ENCODE results near the gene RASGRF1.

The RASGRF1 gene

DNA sequence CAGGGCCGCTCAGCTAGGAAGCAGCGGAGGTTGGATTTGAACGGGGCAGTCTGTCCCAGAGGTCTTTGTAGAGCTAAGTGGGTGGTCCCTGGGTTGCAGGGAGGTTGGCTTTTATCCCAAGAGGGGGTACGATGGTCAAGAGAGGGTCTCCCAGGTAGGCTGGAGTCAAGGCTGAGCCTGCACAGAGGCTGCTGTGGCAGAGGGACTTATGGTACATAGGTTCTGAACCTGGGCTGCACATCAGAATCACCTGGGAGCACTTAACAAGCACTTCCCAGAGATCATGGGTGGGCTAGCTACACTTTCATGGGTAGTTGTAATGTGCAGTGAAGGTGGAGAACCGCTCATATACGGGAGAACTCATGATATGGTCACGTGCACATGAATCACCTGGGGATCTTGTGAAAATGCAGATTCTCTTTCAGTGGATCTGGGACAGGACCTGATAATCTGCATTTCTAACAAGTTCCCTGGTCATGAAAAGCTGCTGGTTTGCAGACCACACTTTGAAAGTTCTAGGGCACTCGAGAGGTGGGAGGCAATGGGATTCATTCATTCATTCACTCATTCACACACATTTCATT lies 2.9 kb upstream of the RASGRF1 start:
- no peak for DNase-seq

GRCh38 chr15:79092382-79092781 lies 1.8 kb upstream of the RASGRF1 start:
- no peak for DNase-seq

DNA sequence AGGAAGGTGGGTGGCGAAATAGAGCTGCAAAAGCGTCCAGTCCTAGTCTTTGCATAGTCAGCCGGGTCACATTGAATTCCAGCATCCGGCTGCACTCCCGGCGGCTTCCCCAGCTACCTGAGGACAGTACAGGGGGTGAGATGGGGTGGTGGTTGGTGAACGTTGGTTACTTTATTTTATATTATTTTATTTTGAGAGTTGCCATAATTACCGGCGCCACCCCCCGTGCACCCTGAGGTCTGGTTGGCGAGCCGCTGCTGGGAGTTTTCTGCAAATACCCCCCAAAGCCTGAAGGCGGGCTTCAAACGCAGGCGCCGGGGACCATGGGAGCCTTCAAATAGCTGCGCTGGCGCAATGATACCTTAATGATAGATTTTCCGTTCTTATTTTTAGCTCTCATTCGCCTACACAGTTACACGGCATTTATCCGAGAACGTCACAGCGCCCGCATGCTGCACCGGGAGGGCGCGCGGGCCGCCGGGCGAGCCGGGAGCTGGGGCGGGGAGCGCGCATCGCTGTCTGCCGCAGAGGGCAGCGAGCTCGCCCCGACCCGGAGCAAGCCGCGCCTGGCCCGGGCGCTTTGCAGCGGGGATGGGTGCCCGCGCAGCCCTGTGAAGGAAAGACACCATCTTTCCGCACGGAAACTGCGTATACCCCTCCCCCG lies 756 bp upstream of the RASGRF1 start:
- no peak for DNase-seq

GRCh38 chr15:79089890-79090486 lies 592 bp downstream of the RASGRF1 start:
- DNase-seq: no peak

- no peak for DNase-seq
Observed at GRCh38 chr15:79089331-79089889, 1.2 kb downstream of the RASGRF1 start.

GRCh38 chr15:79088426-79089205 lies 2.0 kb downstream of the RASGRF1 start:
- DNase-seq: no peak

GRCh38 chr15:79086814-79087213 lies 3.8 kb downstream of the RASGRF1 start:
- no peak for DNase-seq

- DNase-seq: no peak
Observed at GRCh38 chr15:79084308-79084968, 6.1 kb downstream of the RASGRF1 start.

DNA sequence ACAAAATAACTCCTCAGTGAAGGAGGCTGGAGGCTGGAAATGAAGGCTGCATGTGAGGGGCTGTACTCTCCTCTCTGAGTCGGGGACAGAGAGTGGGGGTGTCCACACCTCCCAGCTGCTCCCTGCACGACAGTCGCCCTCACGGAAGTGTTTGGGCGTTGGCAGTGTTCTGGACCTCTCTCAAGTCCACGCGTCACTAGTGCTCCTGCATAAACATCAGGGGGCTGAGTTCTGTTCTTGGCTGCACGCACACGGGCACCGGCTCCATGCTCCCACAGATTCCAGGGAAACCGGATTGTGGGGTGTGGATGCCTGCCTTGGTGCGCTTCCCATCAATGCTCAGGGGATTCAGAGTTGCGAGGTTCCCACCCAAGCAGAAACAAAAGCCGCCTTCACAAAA lies 7.4 kb downstream of the RASGRF1 start:
- DNase-seq: no peak

DNA sequence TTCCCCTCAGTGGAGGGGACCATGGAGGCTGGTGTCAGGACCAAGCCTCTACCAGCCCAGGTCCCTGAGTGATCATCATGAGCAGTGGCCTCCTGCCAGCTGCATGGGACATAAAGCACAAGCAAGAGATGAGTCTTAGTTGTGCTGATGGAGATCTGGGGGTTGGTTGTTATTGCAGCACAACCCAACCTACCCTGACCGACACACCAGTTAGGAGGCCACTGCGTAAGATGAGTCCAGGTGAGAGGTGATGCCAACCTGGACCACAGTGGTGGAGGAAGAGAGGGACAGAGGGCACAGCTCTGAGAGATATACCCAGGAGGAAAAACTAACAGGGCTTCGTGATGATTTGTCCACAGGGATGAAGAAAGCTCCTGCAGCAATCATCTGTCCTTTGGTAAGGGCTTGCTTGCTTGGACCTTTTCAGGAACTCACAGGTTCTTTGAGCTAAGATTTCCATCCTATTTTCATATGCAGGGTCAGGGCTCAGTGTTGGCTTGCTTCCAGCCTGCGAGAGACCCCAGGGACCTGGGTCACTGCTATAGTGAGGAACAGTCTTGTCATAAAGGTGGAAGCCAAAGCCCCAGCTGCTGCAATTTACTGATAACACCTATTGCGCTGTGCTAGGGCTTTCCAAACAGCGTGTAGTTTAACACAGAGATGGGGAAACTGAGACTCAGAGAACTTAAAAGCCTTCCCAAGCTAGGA lies 8.1 kb downstream of the RASGRF1 start:
- no peak for DNase-seq

DNA sequence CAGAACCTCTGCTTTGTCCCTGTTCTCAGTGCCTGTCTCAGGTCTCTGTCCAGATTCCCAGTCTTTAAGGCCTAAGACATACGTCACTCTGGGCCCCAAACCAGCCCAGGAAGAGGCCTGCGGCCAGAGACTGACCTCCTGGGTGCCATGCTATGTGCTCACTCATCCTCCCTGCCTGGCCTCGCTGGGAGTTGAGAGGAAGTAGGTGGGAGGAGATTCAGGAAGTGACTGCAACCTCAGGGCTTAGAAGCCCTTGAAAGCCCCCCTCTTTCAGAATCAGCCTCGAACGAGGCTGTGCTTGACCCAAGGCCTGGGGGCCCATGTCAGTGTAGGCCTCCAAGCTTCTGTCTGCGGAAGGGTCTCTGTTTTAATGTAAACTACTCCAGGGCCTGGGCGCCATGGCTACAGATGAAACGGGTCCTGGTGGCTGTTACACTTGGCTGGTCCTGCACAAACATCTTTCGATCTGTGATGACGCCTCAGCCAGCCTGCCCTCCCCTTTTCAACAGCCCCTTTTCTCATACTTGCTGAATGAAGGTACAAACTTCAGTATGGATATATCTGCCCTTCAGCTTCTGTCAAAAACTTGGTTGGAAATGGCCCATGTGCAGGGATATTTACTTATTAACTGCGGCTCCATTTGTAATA lies 11.7 kb downstream of the RASGRF1 start:
- no peak for DNase-seq

GRCh38 chr15:79078003-79078402 lies 12.6 kb downstream of the RASGRF1 start:
- no peak for DNase-seq

- no peak for DNase-seq
Observed at GRCh38 chr15:79076661-79077060, 13.9 kb downstream of the RASGRF1 start.

DNA sequence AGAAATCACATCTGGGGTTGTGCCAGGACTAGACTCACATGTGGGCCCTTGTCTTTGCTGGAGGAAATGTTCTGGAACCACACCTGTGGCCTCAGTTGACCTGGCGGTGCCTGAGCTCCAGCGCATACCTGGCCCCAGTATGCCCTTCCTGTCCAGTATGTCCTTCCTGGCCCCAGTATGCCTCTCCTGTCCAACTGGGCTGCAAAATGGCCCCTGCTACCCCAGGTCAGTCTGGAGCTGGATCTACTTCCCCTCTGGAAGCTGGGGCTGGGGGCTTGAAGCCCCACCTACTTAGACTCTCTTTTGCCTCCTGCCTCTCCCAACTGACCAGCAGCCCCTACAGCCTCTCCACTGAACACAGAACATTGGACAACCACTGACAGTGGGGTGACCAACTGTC lies 15.3 kb downstream of the RASGRF1 start:
- DNase-seq: no peak

DNA sequence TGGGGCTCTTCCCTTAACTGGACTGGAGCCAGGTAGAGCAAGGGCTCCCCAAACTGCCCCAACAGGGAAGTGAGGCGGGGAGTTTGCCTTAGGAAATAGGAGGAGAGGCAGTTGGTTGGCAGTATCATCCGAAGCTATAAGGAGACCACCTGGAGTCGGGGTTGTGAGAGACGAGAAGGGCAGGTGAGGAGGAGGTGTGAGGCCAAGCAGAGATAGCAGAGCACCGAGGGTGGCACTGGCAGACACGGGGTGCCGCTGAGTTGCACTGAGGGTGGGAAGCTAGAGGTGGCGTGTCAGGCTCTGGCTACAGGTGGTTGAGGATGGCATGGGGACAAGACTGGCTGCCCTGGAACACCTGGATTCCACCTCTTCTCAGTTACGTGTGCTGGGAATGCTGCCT lies 17.2 kb downstream of the RASGRF1 start:
- DNase-seq: no peak

DNA sequence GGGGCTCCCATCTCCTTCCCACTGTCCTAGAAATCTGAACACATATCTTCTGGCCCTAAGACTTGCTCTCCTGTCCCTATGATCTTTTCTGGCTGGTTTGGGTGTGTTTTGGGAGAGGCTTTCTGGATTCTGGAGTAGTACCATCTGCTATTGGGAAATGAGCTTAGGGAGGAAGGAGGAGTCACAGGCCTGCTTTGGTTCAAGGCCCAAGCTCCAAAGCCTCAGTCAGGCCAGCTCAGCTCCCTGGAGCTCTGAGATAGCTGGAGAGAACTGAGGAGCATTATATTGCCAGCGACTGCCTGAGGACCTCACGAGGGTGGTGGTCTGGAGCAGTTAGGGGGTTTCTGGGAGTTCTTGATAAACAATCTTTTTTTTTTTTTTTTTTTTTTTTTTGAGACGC lies 18.7 kb downstream of the RASGRF1 start:
- no peak for DNase-seq

DNA sequence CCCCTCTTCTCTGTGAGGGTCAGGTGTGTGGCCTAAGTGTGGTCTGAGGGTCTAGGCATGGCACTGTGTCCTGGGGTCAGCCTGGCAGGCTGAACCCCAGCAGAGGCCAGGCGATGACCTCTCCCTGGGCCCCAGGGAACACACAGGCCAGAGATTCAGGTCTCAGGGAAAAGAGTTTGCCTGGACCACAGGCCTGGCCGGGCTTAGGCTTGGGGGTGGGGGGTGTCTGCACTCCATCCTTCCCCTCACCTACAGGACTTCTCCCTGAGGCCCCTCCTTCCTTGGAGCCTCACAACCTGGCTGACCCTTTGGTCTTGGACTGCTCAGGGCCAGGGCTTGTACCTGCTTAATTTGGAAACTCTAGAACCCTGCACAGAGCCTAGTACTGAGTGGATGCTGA lies 21.8 kb downstream of the RASGRF1 start:
- no peak for DNase-seq

DNA sequence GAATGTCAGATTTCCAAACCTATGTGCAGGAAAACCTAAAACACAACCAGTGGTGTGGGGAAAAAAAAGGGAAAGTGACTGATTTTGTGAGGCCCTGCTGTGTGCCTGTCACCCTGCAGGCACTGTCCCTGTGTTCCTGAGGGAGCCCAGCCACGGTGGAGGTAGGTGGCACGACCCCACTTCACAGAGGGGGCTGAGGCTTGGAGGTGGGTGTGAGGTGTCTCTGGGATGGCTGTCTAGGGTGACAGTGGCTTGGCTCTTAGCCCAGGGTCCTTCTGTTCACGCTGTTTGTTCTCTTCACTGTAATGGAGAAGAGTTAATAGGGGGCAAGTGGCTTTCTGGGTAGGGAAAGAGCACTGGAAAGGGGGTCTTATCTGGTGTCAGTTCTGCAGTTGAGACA lies 22.6 kb downstream of the RASGRF1 start:
- DNase-seq: no peak

DNA sequence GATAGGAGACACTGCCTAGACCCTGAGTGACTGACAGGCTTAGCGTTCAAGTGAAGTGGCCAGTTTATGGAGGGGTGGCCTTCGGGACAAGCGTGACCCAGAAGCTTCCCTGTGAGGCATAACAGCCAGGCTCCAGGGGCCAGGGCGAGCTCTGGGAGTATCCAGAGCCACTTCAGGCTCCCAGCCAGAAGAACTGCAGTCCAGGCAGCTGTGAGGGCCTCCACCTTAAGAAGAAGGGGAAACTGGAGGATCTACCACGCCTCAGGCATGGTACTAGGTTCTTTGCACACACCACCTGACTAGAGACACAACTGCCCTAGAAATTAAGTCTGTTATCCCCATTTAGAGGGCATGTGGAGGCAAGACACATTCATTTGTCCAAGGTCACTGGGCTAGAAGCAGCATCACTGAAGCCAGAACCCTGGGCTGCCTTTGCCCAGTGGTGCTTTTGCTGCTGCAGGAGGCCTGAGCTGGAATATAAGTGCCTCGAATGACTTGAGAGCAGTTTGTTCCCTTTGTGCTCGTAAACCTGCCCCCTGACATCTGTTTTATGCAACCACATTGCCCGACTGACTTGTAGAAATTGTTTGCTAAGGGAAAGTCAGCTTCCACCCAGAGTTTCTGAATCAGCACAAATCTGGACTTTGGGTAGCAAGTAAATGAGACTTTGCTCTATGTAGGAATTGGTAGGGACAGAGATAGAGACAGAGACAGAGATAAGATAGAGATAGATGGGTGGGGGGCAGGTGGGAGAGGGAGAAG lies 23.3 kb downstream of the RASGRF1 start:
- no peak for DNase-seq

DNA sequence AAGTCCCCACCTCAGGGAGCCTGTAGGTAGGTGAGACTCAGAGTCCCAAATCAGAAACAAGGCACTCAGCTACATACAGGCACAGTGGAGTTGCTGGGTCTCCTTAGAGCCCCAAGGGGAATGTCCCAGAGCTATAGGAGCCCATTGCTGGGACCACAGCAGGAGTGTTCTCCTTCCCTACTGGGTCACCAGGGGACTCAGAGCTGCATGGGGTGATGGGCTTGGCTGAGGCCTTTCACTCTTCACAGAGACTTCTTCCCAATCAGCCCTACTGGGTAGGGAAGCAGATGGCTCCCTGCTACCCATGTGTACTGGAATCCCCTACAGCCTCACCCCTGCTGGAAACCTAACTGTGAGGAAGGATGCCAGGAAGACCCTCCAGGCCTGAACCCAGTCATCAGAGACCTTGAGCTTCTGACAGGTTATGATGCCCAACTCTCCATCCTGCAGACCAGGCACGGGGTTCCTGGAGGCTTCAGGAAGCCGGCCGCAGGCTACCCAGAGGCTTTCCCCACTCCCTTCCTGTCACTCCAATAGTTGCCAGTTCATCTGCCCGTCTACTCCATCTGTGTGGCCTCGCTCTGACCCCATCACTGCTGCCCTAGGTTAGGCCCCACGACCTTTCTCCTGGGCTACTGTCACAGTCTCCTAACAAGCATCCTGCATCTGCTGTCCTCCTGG lies 24.0 kb downstream of the RASGRF1 start:
- no peak for DNase-seq

Measured in activated CD4-positive, alpha-beta T cell treated with anti-CD3 and anti-CD28 coated beads for 4 hours (primary cell).